ENCODE measurements around the gene CTPS2.
"Not testable (repeated sequence)": the region's sequence is repeated elsewhere in the genome, so short reads cannot be mapped to it uniquely, and the experiment has no call there.

The CTPS2 gene

DNA sequence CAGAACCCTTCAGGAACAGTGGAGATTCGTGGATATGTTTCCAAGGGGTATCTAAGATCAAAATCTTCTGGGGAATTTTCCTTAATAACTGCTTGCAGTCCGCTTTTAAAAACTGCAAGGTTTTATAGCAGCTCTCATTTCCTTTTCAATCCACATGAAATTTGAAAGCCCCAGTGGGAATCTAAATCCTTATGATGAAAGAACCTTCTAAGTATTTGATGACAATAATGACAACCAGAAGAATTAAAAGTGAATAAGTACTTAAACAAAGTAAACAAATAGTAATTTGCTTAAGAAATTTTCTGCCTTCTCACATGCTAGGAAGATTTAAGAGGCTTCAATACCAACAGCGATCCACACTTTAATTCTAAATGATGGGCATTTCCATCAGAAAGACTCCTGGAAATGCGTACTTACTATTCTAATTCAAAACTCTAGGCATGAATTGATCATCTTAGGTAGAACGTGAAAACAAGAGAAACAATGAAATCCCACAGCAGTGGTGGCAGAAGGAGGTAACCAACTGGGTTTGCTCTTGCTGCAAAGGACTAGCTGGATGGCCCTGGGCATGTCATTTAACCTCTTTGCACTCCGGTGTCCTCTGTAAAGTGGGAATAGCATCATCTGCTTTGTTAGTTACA is 100.1 kb downstream of the CTPS2 start:
- no peak overlapping the region for H3K4me3 ChIP-seq (ENCODE audit: low read depth, low read length, poor library complexity, severe bottlenecking)
- TF ChIP-seq EZH2 (IDR thresholded peaks at IDR 0.05; ENCODE audit: borderline replicate concordance, low read length), result no peak
- TF ChIP-seq, protein P1, sequence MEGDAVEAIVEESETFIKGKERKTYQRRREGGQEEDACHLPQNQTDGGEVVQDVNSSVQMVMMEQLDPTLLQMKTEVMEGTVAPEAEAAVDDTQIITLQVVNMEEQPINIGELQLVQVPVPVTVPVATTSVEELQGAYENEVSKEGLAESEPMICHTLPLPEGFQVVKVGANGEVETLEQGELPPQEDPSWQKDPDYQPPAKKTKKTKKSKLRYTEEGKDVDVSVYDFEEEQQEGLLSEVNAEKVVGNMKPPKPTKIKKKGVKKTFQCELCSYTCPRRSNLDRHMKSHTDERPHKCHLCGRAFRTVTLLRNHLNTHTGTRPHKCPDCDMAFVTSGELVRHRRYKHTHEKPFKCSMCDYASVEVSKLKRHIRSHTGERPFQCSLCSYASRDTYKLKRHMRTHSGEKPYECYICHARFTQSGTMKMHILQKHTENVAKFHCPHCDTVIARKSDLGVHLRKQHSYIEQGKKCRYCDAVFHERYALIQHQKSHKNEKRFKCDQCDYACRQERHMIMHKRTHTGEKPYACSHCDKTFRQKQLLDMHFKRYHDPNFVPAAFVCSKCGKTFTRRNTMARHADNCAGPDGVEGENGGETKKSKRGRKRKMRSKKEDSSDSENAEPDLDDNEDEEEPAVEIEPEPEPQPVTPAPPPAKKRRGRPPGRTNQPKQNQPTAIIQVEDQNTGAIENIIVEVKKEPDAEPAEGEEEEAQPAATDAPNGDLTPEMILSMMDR (IDR thresholded peaks at IDR 0.05; ENCODE audit: low read length), result no peak
- no peaks in the 10 kb centered on the region for H3K27me3 ChIP-seq (ENCODE audit: insufficient read depth, low read length)
- H3K9me2 ChIP-seq (ENCODE audit: low read depth, low read length), result no peaks in the 10 kb centered on the region
- H3K27ac ChIP-seq (ENCODE audit: low read depth, low read length, poor library complexity, severe bottlenecking), result no peak overlapping the region
- H2AFZ ChIP-seq (ENCODE audit: low read length), result no peak overlapping the region
- no peaks in the 10 kb centered on the region for H3K9me3 ChIP-seq (ENCODE audit: low read length)
- H3K36me3 ChIP-seq (ENCODE audit: insufficient read depth, low read length), result peaks cover 60% of the 10 kb centered on the region
- H3K4me2 ChIP-seq (ENCODE audit: low read length), result no peak overlapping the region
- no peaks in the 10 kb centered on the region for H3F3A ChIP-seq (ENCODE audit: insufficient read depth, low read length)
- H3K79me2 ChIP-seq (ENCODE audit: insufficient read depth, low read length), result no peaks in the 10 kb centered on the region
- no peaks in the 10 kb centered on the region for H3K4me1 ChIP-seq (ENCODE audit: insufficient read depth, low read length, severe bottlenecking)
- H3K9ac ChIP-seq (ENCODE audit: low read length), result no peak overlapping the region
- no peaks in the 10 kb centered on the region for H4K20me1 ChIP-seq (ENCODE audit: insufficient read depth, low read length)

DNA sequence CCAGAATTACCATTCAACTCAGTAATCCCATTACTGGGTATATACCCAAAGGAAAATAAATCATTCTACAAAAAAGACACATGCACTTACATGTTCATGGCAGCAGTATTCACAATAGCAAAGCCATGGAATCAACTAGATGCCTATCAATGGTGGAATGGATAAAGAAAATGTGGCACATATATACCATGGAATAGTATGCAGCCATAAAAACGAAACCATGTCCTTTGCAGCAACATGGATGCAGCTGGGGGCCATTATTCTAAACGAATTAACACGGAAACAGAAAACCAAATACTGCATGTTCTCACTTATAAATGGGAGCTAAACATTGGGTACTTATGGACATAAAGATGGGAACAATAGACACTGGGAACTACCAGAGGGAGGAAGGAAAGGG is 101.8 kb downstream of the CTPS2 start:
- not testable (repeated sequence) for H3K4me1 ChIP-seq (ENCODE audit: insufficient read depth, low read length, severe bottlenecking); H3K4me3 ChIP-seq (ENCODE audit: low read depth, low read length, poor library complexity, severe bottlenecking); H3K27me3 ChIP-seq (ENCODE audit: insufficient read depth, low read length); H4K20me1 ChIP-seq (ENCODE audit: insufficient read depth, low read length); H3K79me2 ChIP-seq (ENCODE audit: insufficient read depth, low read length); H3F3A ChIP-seq (ENCODE audit: insufficient read depth, low read length); H3K27ac ChIP-seq (ENCODE audit: low read depth, low read length, poor library complexity, severe bottlenecking); H3K9me3 ChIP-seq (ENCODE audit: low read length); H3K4me2 ChIP-seq (ENCODE audit: low read length); H2AFZ ChIP-seq (ENCODE audit: low read length); H3K9me2 ChIP-seq (ENCODE audit: low read depth, low read length); H3K9ac ChIP-seq (ENCODE audit: low read length)
- peaks cover 59% of the 10 kb centered on the region for H3K36me3 ChIP-seq (ENCODE audit: insufficient read depth, low read length)

DNA sequence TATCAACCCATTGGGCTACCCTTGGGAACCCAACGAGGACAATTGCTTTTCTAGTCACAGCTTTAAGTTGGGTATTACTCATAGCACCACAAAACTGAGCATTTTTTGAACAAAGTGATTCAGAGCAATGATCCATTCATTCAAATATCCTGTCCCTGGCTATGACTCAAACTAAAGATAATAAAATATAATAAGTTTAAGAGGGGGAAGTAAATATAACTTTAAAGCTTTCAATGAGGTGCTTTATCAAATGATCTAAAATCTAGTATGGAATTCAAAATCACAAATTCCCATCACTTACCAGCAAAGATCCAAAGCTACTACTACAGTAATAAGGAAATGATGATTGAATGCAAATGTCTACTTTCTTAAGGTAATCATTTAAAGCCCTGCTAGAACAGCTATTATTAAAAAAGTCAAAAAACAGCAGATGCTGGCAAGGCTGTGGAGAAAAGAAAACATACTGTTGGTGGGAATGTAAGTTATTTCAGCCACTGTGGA is 102.3 kb downstream of the CTPS2 start:
- Histone ChIP-seq H3F3A (ENCODE audit: insufficient read depth, low read length) (no peaks in the 10 kb centered on the region), H3K4me2 (ENCODE audit: low read length) (no peak overlapping the region), H3K4me3 (ENCODE audit: low read depth, low read length, poor library complexity, severe bottlenecking) (no peak overlapping the region), H3K9ac (ENCODE audit: low read length) (no peak overlapping the region), H3K9me3 (ENCODE audit: low read length) (no peaks in the 10 kb centered on the region), H3K27me3 (ENCODE audit: insufficient read depth, low read length) (no peaks in the 10 kb centered on the region), H3K4me1 (ENCODE audit: insufficient read depth, low read length, severe bottlenecking) (peaks cover under 1% of the 10 kb centered on the region), H2AFZ (ENCODE audit: low read length) (no peak overlapping the region), H3K79me2 (ENCODE audit: insufficient read depth, low read length) (no peaks in the 10 kb centered on the region), H3K9me2 (ENCODE audit: low read depth, low read length) (no peaks in the 10 kb centered on the region), H4K20me1 (ENCODE audit: insufficient read depth, low read length) (no peaks in the 10 kb centered on the region), H3K27ac (ENCODE audit: low read depth, low read length, poor library complexity, severe bottlenecking) (no peak overlapping the region), H3K36me3 (ENCODE audit: insufficient read depth, low read length) (peaks cover 54% of the 10 kb centered on the region)
- no peak for TF ChIP-seq EZH2 (IDR thresholded peaks at IDR 0.05; ENCODE audit: borderline replicate concordance, low read length)
- TF ChIP-seq, protein P1 (IDR thresholded peaks at IDR 0.05; ENCODE audit: low read length), result no peak

DNA sequence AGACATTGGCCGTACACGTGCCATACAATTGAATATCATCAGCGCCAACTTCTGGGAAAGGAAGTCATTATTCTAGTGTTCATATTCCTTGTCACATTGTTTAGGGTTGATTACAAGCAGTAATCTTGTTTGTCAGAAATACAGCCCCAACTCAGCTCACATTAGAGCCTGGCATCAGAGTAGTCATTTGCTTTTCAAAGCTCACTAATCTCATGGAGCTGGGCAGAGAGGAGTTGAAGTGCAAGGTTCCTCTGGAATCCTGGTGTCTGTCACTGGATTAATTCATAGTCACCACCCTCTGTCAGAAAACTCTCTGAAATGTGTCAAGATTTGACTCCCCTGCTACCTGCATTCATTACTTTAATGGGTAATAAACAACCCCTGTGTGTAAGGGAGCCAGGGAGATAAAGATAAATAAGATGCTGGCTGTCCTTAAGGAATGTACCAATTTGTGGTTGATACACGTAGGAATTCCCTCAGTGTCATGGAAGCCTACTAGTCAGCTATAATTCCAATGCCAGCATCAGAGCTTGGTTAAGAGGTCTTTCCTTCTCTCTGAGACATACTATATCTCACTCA is 106.2 kb downstream of the CTPS2 start:
- H3K36me3 ChIP-seq (ENCODE audit: insufficient read depth, low read length), result peaks cover 40% of the 10 kb centered on the region
- no peaks in the 10 kb centered on the region for H3K27me3 ChIP-seq (ENCODE audit: insufficient read depth, low read length)
- no peak overlapping the region for H3K9ac ChIP-seq (ENCODE audit: low read length)
- no peaks in the 10 kb centered on the region for H3K9me2 ChIP-seq (ENCODE audit: low read depth, low read length)
- H3K9me3 ChIP-seq (ENCODE audit: low read length), result no peaks in the 10 kb centered on the region
- no peak overlapping the region for H3K4me3 ChIP-seq (ENCODE audit: low read depth, low read length, poor library complexity, severe bottlenecking)
- H2AFZ ChIP-seq (ENCODE audit: low read length), result no peak overlapping the region
- no peak overlapping the region for H3K4me2 ChIP-seq (ENCODE audit: low read length)
- no peaks in the 10 kb centered on the region for H4K20me1 ChIP-seq (ENCODE audit: insufficient read depth, low read length)
- no peak overlapping the region for H3K27ac ChIP-seq (ENCODE audit: low read depth, low read length, poor library complexity, severe bottlenecking)
- H3K4me1 ChIP-seq (ENCODE audit: insufficient read depth, low read length, severe bottlenecking), result peaks cover 17% of the 10 kb centered on the region
- no peaks in the 10 kb centered on the region for H3F3A ChIP-seq (ENCODE audit: insufficient read depth, low read length)
- TF ChIP-seq, protein P1 (IDR thresholded peaks at IDR 0.05; ENCODE audit: low read length), result no peak
- TF ChIP-seq EZH2 (IDR thresholded peaks at IDR 0.05; ENCODE audit: borderline replicate concordance, low read length), result no peak
- H3K79me2 ChIP-seq (ENCODE audit: insufficient read depth, low read length), result no peaks in the 10 kb centered on the region

All from OCI-LY1 (cell line).